Mesenchymal stem cell (in vitro differentiated cells and primary cell): ENCODE results near the gene GAL.

ENCODE experiments used
- DNase-seq: peaks from one replicate; pipeline ENCODE4 v3.0.0-alpha.2; 2013
- H2AFZ ChIP-seq: one replicate; pipeline ENCODE4 v1.6.1; 2013; ENCODE audit warnings: low read depth, mild to moderate bottlenecking, control low read depth, inconsistent platforms, low read length, moderate library complexity
- H2AK5ac ChIP-seq: 2 replicates; pipeline ENCODE4 v1.6.1; 2013; ENCODE audit warnings: low read length, moderate library complexity, mild to moderate bottlenecking, inconsistent platforms; ENCODE audit not compliant: severe bottlenecking
- H2BK120ac ChIP-seq: one replicate; pipeline ENCODE4 v1.6.1; 2013; ENCODE audit warnings: low read depth, mild to moderate bottlenecking, inconsistent platforms, low read length, moderate library complexity
- H2BK12ac ChIP-seq, 2 experiments: one replicate each; pipeline ENCODE4 v1.6.1; 2013; ENCODE audit warnings: inconsistent platforms in 2 of 2, low read length in 2 of 2, mild to moderate bottlenecking in 2 of 2, moderate library complexity in 2 of 2, control low read depth in 1 of 2
- H2BK15ac ChIP-seq: one replicate; pipeline ENCODE4 v1.6.1; 2013; ENCODE audit warnings: mild to moderate bottlenecking, low read depth, inconsistent platforms; ENCODE audit not compliant: poor library complexity, severe bottlenecking
- H2BK5ac ChIP-seq: 2 replicates; pipeline ENCODE4 v1.6.1; 2013; ENCODE audit warnings: low read depth, mild to moderate bottlenecking, low read length, control low read depth, inconsistent platforms; ENCODE audit not compliant: poor library complexity, severe bottlenecking
- H3K14ac ChIP-seq, 2 experiments: one replicate each; pipeline ENCODE4 v1.6.1; 2013; ENCODE audit warnings: inconsistent platforms in 2 of 2, low read length in 2 of 2, control low read depth in 1 of 2, mild to moderate bottlenecking in 1 of 2, moderate library complexity in 1 of 2
- H3K18ac ChIP-seq, 2 experiments: one replicate each; pipeline ENCODE4 v1.6.1; 2013; ENCODE audit warnings: inconsistent platforms in 2 of 2, low read length in 2 of 2, control low read depth in 1 of 2, low read depth in 1 of 2, mild to moderate bottlenecking in 1 of 2
- H3K23ac ChIP-seq, 2 experiments: one replicate each; pipeline ENCODE4 v1.6.1; 2013; ENCODE audit warnings: inconsistent platforms in 2 of 2, low read length in 2 of 2, mild to moderate bottlenecking in 2 of 2, moderate library complexity in 2 of 2, control low read depth in 1 of 2
- H3K27ac ChIP-seq: 2 replicates; pipeline ENCODE4 v1.5.1; 2013; ENCODE audit warnings: mild to moderate bottlenecking, moderate library complexity, low read length, control low read depth, inconsistent platforms; ENCODE audit not compliant: poor library complexity, severe bottlenecking
- H3K27me3 ChIP-seq, 2 experiments: 2 replicates each; pipeline versions ENCODE4 v1.6.1 to v1.7.0; 2013; ENCODE audit warnings: low read length in 2 of 2, mild to moderate bottlenecking in 2 of 2, moderate library complexity in 2 of 2, control low read depth in 1 of 2, inconsistent platforms in 1 of 2; ENCODE audit not compliant: control insufficient read depth in 1 of 2, insufficient read depth in 1 of 2
- H3K36me3 ChIP-seq, 2 experiments: 2 replicates each; pipeline versions ENCODE4 v1.6.1 to v1.7.0; 2013; ENCODE audit warnings: low read length in 2 of 2, control low read depth in 1 of 2, inconsistent platforms in 1 of 2, low read depth in 1 of 2, mild to moderate bottlenecking in 1 of 2; ENCODE audit not compliant: insufficient read depth in 2 of 2, control insufficient read depth in 1 of 2
- H3K4ac ChIP-seq, 2 experiments: one replicate each; pipeline ENCODE4 v1.6.1; 2013; ENCODE audit warnings: inconsistent platforms in 2 of 2, low read length in 2 of 2, mild to moderate bottlenecking in 2 of 2, moderate library complexity in 2 of 2, control low read depth in 1 of 2, low read depth in 1 of 2
- H3K4me1 ChIP-seq: 2 replicates; pipeline ENCODE4 v1.6.1; 2013; ENCODE audit warnings: low read depth, low read length, control low read depth; ENCODE audit not compliant: control insufficient read depth, insufficient read depth
- H3K4me2 ChIP-seq: 2 replicates; pipeline ENCODE4 v1.6.1; 2013; ENCODE audit warnings: low read length, mild to moderate bottlenecking, inconsistent platforms; ENCODE audit not compliant: poor library complexity, severe bottlenecking
- H3K4me3 ChIP-seq, 2 experiments: 2 replicates each; pipeline versions ENCODE4 v1.5.1 to v1.7.0; 2013; ENCODE audit warnings: low read length in 2 of 2, mild to moderate bottlenecking in 2 of 2, control low read depth in 1 of 2, low read depth in 1 of 2; ENCODE audit not compliant: insufficient read depth in 1 of 2
- H3K79me1 ChIP-seq: replicated peaks from 2 replicates; pipeline ENCODE4 v1.6.1; 2013; ENCODE audit warnings: mild to moderate bottlenecking, control low read depth, low read length, inconsistent platforms; ENCODE audit not compliant: poor library complexity, severe bottlenecking
- H3K9ac ChIP-seq: 2 replicates; pipeline ENCODE4 v1.7.0; 2013; ENCODE audit warnings: mild to moderate bottlenecking, low read length, moderate library complexity
- H3K9me3 ChIP-seq: 2 replicates; pipeline ENCODE4 v1.7.0; 2013; ENCODE audit warnings: mild to moderate bottlenecking, low read length; ENCODE audit not compliant: control insufficient read depth
- H4K8ac ChIP-seq: one replicate; pipeline ENCODE4 v1.6.1; 2013; ENCODE audit warnings: inconsistent platforms, mild to moderate bottlenecking, low read length, moderate library complexity
- H4K91ac ChIP-seq: one replicate; pipeline ENCODE4 v1.6.1; 2013; ENCODE audit warnings: mild to moderate bottlenecking, low read length, inconsistent platforms
- WGBS: methylation state at CpG from one replicate; pipeline ENCODE4 v1.1.7; 2013; ENCODE audit warnings: mixed read lengths; 5-methylcytosine and 5-hydroxymethylcytosine counted together

Gene GAL

DNA sequence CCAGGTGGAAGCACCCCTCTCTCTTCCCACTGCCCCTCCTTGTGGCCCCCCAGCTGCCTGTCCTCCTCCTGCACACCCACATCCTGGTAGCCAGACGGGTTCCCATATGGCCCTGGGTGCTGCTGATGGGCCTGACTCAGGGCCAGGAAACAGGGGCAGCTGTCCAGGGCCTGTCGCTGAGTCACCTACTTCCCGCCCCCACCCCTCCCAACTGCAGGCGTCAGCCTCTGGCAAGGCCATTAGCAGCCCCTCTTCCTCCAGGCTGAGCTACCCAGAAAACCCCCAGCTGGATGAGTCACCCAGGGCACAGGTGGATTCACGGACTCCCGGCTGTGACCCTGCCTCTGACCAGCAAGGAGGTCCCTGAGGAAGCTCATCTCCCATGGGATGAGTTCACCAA is 6.9 kb upstream of the GAL start:
- Histone ChIP-seq H3K27me3 (peaks cover 9 to 70% of the 10 kb centered on the region in 2 experiments), H3K23ac (no peak overlapping the region), H3K18ac (peak overlapping the region in 1 of 2 experiments; percentile 18), H2BK12ac (no peak overlapping the region), H3K4ac (no peak overlapping the region), H3K14ac (no peak overlapping the region), H3K36me3 (no peaks in the 10 kb centered on the region), H2AFZ (no peak overlapping the region), H3K4me1 (peaks cover 11% of the 10 kb centered on the region), H3K9ac (no peak overlapping the region), H3K4me2 (no peak overlapping the region), H3K27ac (no peak overlapping the region), H2BK5ac (no peak overlapping the region), H4K91ac (no peak overlapping the region), H3K9me3 (peaks cover 12% of the 10 kb centered on the region), H3K4me3 (no peak overlapping the region), H2AK5ac (no peak overlapping the region), H3K79me1 (no peaks in the 10 kb centered on the region), H2BK15ac (no peak overlapping the region), H4K8ac (no peak overlapping the region), H2BK120ac (no peak overlapping the region)
- under 1% methylated on average over 6 of the region's 6 CpGs for WGBS
- DNase-seq, result peak; percentile 81

DNA sequence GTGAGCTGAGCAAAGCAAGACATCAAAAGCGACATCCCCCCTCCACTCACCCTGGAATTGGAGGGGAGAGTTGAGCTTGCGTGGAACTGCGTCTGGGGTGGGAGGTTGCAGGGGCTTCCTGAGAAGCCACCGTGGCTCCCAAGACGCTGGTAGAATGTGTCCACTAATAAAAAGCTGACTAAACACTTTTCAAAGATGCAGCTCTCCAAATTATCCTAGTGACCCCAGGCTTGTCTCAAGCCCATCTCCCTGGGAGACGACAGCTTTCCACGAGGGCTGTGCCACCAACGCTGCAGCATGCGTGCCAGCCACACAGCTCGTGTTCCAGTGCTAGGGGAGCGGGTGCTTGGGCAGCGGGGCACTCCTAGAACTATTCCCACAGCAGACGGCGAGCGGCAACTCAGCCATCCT is 6.3 kb upstream of the GAL start:
- no peak overlapping the region for H3K23ac ChIP-seq
- no peak overlapping the region for H3K14ac ChIP-seq
- no peaks in the 10 kb centered on the region for H3K79me1 ChIP-seq
- H2BK15ac ChIP-seq, result no peak overlapping the region
- H4K8ac ChIP-seq, result no peak overlapping the region
- DNase-seq, result no peak
- H3K18ac ChIP-seq, result no peak overlapping the region
- no peak overlapping the region for H2AK5ac ChIP-seq
- no peak overlapping the region for H4K91ac ChIP-seq
- peaks cover 11% of the 10 kb centered on the region for H3K4me1 ChIP-seq
- H2BK12ac ChIP-seq, result no peak overlapping the region
- H3K9ac ChIP-seq, result no peak overlapping the region
- no peak overlapping the region for H2BK5ac ChIP-seq
- H3K9me3 ChIP-seq, result peaks cover 12% of the 10 kb centered on the region
- H3K36me3 ChIP-seq, result no peaks in the 10 kb centered on the region
- no peak overlapping the region for H2AFZ ChIP-seq
- no peak overlapping the region for H3K4ac ChIP-seq
- H3K27me3 ChIP-seq, result peaks cover 15 to 70% of the 10 kb centered on the region in 2 experiments
- 92% methylated on average over 9 of the region's 15 CpGs for WGBS
- H3K4me3 ChIP-seq, result no peak overlapping the region
- H3K4me2 ChIP-seq, result no peak overlapping the region
- H2BK120ac ChIP-seq, result no peak overlapping the region
- no peak overlapping the region for H3K27ac ChIP-seq

GRCh38 chr11:68680541-68681231 is 3.7 kb upstream of the GAL start:
- WGBS, result 91% methylated on average over 17 of the region's 17 CpGs
- Histone ChIP-seq H3K4me3 (no peak overlapping the region), H2AFZ (no peak overlapping the region), H2BK120ac (no peak overlapping the region), H3K4ac (no peak overlapping the region), H3K4me2 (no peak overlapping the region), H2BK5ac (no peak overlapping the region), H3K27me3 (peaks cover 38 to 78% of the 10 kb centered on the region in 2 experiments), H3K23ac (no peak overlapping the region), H3K14ac (no peak overlapping the region), H3K4me1 (peaks cover 23% of the 10 kb centered on the region), H3K18ac (no peak overlapping the region), H3K9ac (no peak overlapping the region), H4K8ac (no peak overlapping the region), H3K36me3 (no peaks in the 10 kb centered on the region), H3K27ac (no peak overlapping the region), H2BK12ac (no peak overlapping the region), H3K9me3 (no peaks in the 10 kb centered on the region), H2BK15ac (no peak overlapping the region), H3K79me1 (no peaks in the 10 kb centered on the region), H2AK5ac (no peak overlapping the region), H4K91ac (no peak overlapping the region)
- no peak for DNase-seq

DNA sequence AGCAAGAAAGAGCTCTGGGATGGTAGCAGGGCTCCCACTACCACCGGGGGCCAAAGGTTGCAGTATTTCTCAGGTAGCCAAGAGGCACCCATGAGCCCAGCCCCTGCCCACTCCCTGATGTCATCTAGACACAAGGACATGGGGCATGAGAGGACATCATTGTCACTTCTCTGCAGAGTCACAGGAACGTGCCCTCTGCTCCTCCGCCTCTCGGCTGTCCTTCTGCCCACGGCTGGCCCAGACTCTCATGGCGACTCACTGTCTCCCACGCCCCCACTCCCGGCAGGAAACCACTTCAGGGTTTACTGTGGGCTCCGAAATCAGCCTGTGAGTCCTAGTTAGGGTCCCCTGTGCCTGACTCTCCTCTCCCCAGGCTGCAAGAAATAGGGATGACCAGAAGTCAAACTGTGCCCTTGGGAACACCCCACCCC is 1.8 kb upstream of the GAL start:
- Histone ChIP-seq H2AK5ac (no peak overlapping the region), H3K36me3 (no peaks in the 10 kb centered on the region), H4K8ac (no peak overlapping the region), H3K9ac (no peak overlapping the region), H3K18ac (no peak overlapping the region), H2BK12ac (no peak overlapping the region), H3K4me1 (peaks cover 20% of the 10 kb centered on the region), H3K4ac (no peak overlapping the region), H2BK5ac (no peak overlapping the region), H3K9me3 (no peaks in the 10 kb centered on the region), H3K23ac (no peak overlapping the region), H3K79me1 (no peaks in the 10 kb centered on the region), H3K27me3 (peaks cover 56 to 83% of the 10 kb centered on the region in 2 experiments), H3K4me2 (no peak overlapping the region), H3K4me3 (no peak overlapping the region), H2BK120ac (no peak overlapping the region), H3K27ac (no peak overlapping the region), H2AFZ (no peak overlapping the region), H4K91ac (no peak overlapping the region), H3K14ac (no peak overlapping the region), H2BK15ac (no peak overlapping the region)
- 59% methylated on average over 9 of the region's 9 CpGs for WGBS
- DNase-seq, result no peak
